Measurements from ENCODE around the gene PHLDA1. TPM values are rescaled to one million over a fixed set of nuclear protein-coding genes. Genes with fewer than 3 reads are reported as not detected.

The PHLDA1 gene
- total and polyA plus RNA-seq, 2 experiments from 2014 or later = 11.7 to 21.6 TPM

- peaks cover 13% of the 10 kb centered on the region; the same call in 2 of the 3 replicates for H3K4me1 Mint-ChIP-seq
- Histone ChIP-seq H3K4me1 (ENCODE audit: insufficient read depth) (0 out of 2 replicates have a peak, but pooled peaks cover 4% of the 10 kb centered on the region), H3K79me2 (replicated peaks; ENCODE audit: insufficient read depth) (no peaks in the 10 kb centered on the region), H2AFZ (no peak overlapping the region), H3K36me3 (ENCODE audit: insufficient read depth) (no peaks in the 10 kb centered on the region), H3K4me3 (no peak overlapping the region), H4K20me1 (replicated peaks; ENCODE audit: insufficient read depth) (no peaks in the 10 kb centered on the region), H3K27ac (ENCODE audit: low read depth) (no peak overlapping the region), H3K9me2 (ENCODE audit: insufficient read depth) (no peaks in the 10 kb centered on the region), H3K4me2 (no peak overlapping the region), H3F3A (replicated peaks; ENCODE audit: low read depth) (no peaks in the 10 kb centered on the region), H3K27me3 (ENCODE audit: insufficient read depth) (no peaks in the 10 kb centered on the region)
- peaks cover 2% of the 10 kb centered on the region for H3K27me3 Mint-ChIP-seq (ENCODE audit: insufficient read depth, low read depth, poor library complexity)
- H3K9me3 Mint-ChIP-seq = peaks cover 14% of the 10 kb centered on the region
- DNase-seq (ENCODE audit: low spot score) = no peak
- H3K4me3 Mint-ChIP-seq = no peak overlapping the region
- TF ChIP-seq REST (IDR thresholded peaks at IDR 0.05; ENCODE audit: unreplicated experiment) (no peak), ZNF114 (CRISPR knock-in tag; IDR thresholded peaks at IDR 0.05) (no peak), JUNB (IDR thresholded peaks at IDR 0.05; ENCODE audit: unreplicated experiment) (no peak), NANOG (IDR thresholded peaks at IDR 0.05; ENCODE audit: borderline replicate concordance) (no peak), ETS1 (IDR thresholded peaks at IDR 0.05) (no peak), CTCF (conservative IDR thresholded peaks at IDR 0.05; ENCODE audit: low read depth in 2 of 2) (no peak), STAT1 (IDR thresholded peaks at IDR 0.05; ENCODE audit: unreplicated experiment) (no peak), ZNF462 (CRISPR knock-in tag; IDR thresholded peaks at IDR 0.05) (no peak), CREB1 (CRISPR knock-in tag; IDR thresholded peaks at IDR 0.05; ENCODE audit: low read depth) (no peak)
- H3K27ac Mint-ChIP-seq = no peak overlapping the region
- ATAC-seq = no peak
- H3K36me3 Mint-ChIP-seq (ENCODE audit: low read depth) = peaks cover 9% of the 10 kb centered on the region
Measured at GRCh38 chr12:75985566-75985965, 46.0 kb downstream of the PHLDA1 start.
